Neural crest cell (in vitro differentiated cells): ENCODE results near the gene NPAS2. TPM values are rescaled to one million over a fixed set of nuclear protein-coding genes. Genes with fewer than 3 reads are reported as not detected.

Source experiments
- DNase-seq: peaks from one replicate; pipeline ENCODE4 v3.0.0; 2021; ENCODE audit warnings: low read depth, mixed read lengths, low spot score
- H3K27ac Mint-ChIP-seq: one replicate; pipeline ENCODE4 v1.8.0; 2021; ENCODE audit warnings: mild to moderate bottlenecking, mixed read lengths; ENCODE audit not compliant: unreplicated experiment
- H3K27me3 Mint-ChIP-seq: 2 replicates; pipeline ENCODE4 v1.8.0; 2021; ENCODE audit warnings: low read depth, mild to moderate bottlenecking, mixed read lengths
- H3K36me3 Mint-ChIP-seq: 2 replicates; pipeline ENCODE4 v1.8.0; 2021; ENCODE audit warnings: low read depth, mild to moderate bottlenecking, mixed read lengths
- H3K4me1 Mint-ChIP-seq: 2 replicates; pipeline ENCODE4 v1.8.0; 2021; ENCODE audit warnings: mixed read lengths
- H3K4me3 Mint-ChIP-seq: one replicate; pipeline ENCODE4 v1.8.0; 2021; ENCODE audit warnings: mild to moderate bottlenecking, mixed read lengths
- H3K9me3 Mint-ChIP-seq: 2 replicates; pipeline ENCODE4 v1.8.0; 2021; ENCODE audit warnings: mixed read lengths
- total RNA-seq: library from RNA; stranded (reverse); gene quantifications from 2 replicates; pipeline ENCODE4 v1.2.1, GENCODE V29; 2021
- TF ChIP-seq, protein P1 (sequence below): fragments of 200-600 bp; sonication (generic); conservative IDR thresholded peaks from 2 replicates; pipeline ENCODE4 v1.5.0; 2021; ENCODE audit warnings: antibody characterized with exemption, mild to moderate bottlenecking

The NPAS2 gene
- total RNA-seq, 1 donor from 2014 or later: 2.6 TPM

DNA sequence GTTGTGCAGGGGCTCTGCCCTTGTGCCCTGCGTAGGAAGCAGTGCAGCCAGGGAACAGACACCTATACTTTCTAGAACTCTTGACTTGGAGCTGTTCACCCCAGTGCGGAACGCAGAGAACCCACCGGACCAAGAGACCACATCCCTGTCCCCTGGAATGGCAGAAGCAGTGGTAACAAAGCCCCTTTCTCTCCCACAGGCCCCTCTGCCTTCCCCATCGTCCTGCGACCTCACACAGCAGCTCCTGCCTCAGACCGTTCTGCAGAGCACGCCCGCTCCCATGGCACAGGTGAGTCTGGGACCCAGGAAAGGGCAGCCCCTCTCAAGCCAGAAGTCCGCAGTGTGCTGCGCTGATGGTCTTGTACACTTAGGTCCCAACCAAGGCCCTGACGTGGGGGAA lies 157.6 kb downstream of the NPAS2 start:
- no peak overlapping the region for H3K4me3 Mint-ChIP-seq
- no peaks in the 10 kb centered on the region for H3K27me3 Mint-ChIP-seq
- H3K4me1 Mint-ChIP-seq: peaks cover 43% of the 10 kb centered on the region
- H3K36me3 Mint-ChIP-seq: no peaks in the 10 kb centered on the region
- H3K27ac Mint-ChIP-seq: no peak overlapping the region
- H3K9me3 Mint-ChIP-seq: no peaks in the 10 kb centered on the region
- no peak for DNase-seq
- TF ChIP-seq, protein P1, sequence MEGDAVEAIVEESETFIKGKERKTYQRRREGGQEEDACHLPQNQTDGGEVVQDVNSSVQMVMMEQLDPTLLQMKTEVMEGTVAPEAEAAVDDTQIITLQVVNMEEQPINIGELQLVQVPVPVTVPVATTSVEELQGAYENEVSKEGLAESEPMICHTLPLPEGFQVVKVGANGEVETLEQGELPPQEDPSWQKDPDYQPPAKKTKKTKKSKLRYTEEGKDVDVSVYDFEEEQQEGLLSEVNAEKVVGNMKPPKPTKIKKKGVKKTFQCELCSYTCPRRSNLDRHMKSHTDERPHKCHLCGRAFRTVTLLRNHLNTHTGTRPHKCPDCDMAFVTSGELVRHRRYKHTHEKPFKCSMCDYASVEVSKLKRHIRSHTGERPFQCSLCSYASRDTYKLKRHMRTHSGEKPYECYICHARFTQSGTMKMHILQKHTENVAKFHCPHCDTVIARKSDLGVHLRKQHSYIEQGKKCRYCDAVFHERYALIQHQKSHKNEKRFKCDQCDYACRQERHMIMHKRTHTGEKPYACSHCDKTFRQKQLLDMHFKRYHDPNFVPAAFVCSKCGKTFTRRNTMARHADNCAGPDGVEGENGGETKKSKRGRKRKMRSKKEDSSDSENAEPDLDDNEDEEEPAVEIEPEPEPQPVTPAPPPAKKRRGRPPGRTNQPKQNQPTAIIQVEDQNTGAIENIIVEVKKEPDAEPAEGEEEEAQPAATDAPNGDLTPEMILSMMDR: no peak

DNA sequence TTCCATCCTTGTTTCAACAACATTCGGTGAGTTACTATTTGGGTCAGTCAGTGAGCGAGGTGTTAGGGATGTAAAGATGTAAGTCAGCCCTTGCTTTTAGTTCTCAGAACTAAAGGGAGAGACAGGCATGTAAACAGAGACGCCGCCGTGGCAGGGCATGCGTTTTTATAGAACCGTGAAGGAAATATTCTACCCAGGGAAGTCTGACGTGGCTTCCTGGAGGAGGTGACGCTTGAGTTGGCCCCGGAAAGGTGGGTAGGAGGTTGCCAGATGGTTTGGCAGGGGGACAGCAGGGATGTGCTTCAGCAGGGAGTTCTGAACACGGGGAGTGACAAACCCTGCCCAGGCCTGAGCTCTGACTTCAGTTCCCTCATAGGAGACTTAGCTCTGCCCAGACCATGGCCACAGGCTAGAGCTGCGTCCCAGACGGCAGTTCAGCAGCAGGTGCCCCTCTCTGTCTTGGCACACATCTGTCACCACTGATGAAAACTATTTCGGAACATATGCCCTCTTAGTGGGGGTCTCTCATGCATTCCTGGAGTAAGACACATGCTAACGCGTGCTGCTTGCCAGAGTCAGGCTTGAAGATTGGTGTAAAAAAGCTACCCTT lies 158.7 kb downstream of the NPAS2 start:
- DNase-seq: no peak
- H3K27me3 Mint-ChIP-seq: no peaks in the 10 kb centered on the region
- no peaks in the 10 kb centered on the region for H3K9me3 Mint-ChIP-seq
- peaks cover 45% of the 10 kb centered on the region for H3K4me1 Mint-ChIP-seq
- peak overlapping the region; percentile 83 for H3K27ac Mint-ChIP-seq
- no peaks in the 10 kb centered on the region for H3K36me3 Mint-ChIP-seq
- TF ChIP-seq, protein P1: no peak
- H3K4me3 Mint-ChIP-seq: peak overlapping the region; percentile 41

DNA sequence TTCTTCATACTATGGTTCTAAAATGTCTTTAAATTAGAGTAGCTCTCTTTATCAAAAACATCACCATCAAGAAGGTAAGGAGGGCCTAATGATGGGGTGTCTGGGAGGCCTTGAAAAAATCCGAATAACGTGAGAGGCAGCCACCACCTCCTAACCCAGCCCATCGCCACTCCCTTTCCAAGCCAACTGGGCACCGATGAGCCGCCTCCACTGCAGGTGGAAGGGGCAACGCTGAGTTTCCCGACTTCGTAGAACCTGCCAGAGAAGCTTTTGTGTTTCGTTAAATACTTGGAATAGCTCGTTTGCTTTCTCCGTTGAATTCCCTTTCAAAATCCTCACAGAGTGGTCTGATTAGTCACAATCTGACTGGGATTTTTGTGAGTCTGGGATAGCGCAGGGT lies 160.1 kb downstream of the NPAS2 start:
- H3K4me3 Mint-ChIP-seq: no peak overlapping the region
- DNase-seq: no peak
- no peaks in the 10 kb centered on the region for H3K9me3 Mint-ChIP-seq
- H3K27me3 Mint-ChIP-seq: peaks cover 2% of the 10 kb centered on the region
- TF ChIP-seq, protein P1: no peak
- no peaks in the 10 kb centered on the region for H3K36me3 Mint-ChIP-seq
- no peak overlapping the region for H3K27ac Mint-ChIP-seq
- H3K4me1 Mint-ChIP-seq: peaks cover 48% of the 10 kb centered on the region

- no peaks in the 10 kb centered on the region for H3K36me3 Mint-ChIP-seq
- H3K4me3 Mint-ChIP-seq: peak overlapping the region; percentile 7
- DNase-seq: peak; percentile 46
- peaks cover 49% of the 10 kb centered on the region for H3K4me1 Mint-ChIP-seq
- H3K27me3 Mint-ChIP-seq: peaks cover 2% of the 10 kb centered on the region
- peak overlapping the region; percentile 1 for H3K27ac Mint-ChIP-seq
- no peaks in the 10 kb centered on the region for H3K9me3 Mint-ChIP-seq
- TF ChIP-seq, protein P1: no peak
Measured at GRCh38 chr2:100981011-100981410, 161.1 kb downstream of the NPAS2 start.

DNA sequence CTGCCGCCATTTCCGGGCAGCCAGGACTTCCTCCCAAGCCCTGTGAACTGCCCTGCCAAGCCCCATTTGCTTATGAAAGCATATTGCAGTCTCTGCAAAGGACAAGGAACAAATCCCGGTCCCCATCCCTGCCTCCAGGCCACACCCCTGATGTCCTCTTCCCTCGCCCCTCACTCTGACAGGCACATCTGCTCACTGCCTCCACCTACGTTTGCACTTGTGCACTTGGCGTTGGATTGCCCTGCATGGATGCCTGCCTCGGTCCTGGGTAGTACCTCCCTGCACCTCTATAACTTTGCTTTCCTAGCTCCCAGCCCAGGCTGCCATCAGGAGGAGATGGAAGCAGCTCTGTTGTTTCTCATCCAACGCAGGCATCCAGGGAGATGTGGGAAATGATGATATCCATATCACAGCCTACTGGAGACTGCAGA lies 162.5 kb downstream of the NPAS2 start:
- DNase-seq: no peak
- Mint-ChIP-seq H3K4me3 (no peak overlapping the region), H3K36me3 (no peaks in the 10 kb centered on the region), H3K9me3 (no peaks in the 10 kb centered on the region), H3K27me3 (peaks cover 2% of the 10 kb centered on the region), H3K4me1 (peaks cover 39% of the 10 kb centered on the region), H3K27ac (no peak overlapping the region)
- TF ChIP-seq, protein P1: no peak
